Trophoblast cell (in vitro differentiated cells and primary cell): Measurements from ENCODE around the gene MAP3K2.

ENCODE experiments used
- DNase-seq, 2 donors: peaks; one replicate each; pipeline ENCODE4 v3.0.0-alpha.2; 2016
- H2AFZ ChIP-seq: 2 replicates; pipeline ENCODE4 v1.6.1; 2013; ENCODE audit warnings: low read length, moderate library complexity, mild to moderate bottlenecking; ENCODE audit not compliant: insufficient read depth, poor library complexity
- H2AK5ac ChIP-seq: 2 replicates; pipeline ENCODE4 v1.6.1; 2013; ENCODE audit warnings: mild to moderate bottlenecking, low read length
- H2BK120ac ChIP-seq: 2 replicates; pipeline ENCODE4 v1.6.1; 2013; ENCODE audit warnings: low read length, mild to moderate bottlenecking, moderate library complexity; ENCODE audit not compliant: insufficient read depth, poor library complexity
- H2BK12ac ChIP-seq: 2 replicates; pipeline ENCODE4 v1.6.1; 2013; ENCODE audit warnings: mild to moderate bottlenecking, low read length, moderate library complexity
- H2BK5ac ChIP-seq: 2 replicates; pipeline ENCODE4 v1.6.1; 2013; ENCODE audit warnings: low read length, low read depth, moderate library complexity, mild to moderate bottlenecking; ENCODE audit not compliant: poor library complexity
- H3K14ac ChIP-seq: 2 replicates; pipeline ENCODE4 v1.6.1; 2013; ENCODE audit warnings: mild to moderate bottlenecking, low read length
- H3K18ac ChIP-seq: 2 replicates; pipeline ENCODE4 v1.6.1; 2013; ENCODE audit warnings: mild to moderate bottlenecking, low read length
- H3K23ac ChIP-seq: 2 replicates; pipeline ENCODE4 v1.6.1; 2013; ENCODE audit warnings: low read length
- H3K27ac ChIP-seq: 2 replicates; pipeline ENCODE4 v1.5.1; 2013; ENCODE audit warnings: low read depth, mild to moderate bottlenecking, inconsistent platforms, low read length, moderate library complexity
- H3K27me3 ChIP-seq: 2 replicates; pipeline ENCODE4 v1.6.1; 2013; ENCODE audit warnings: inconsistent platforms, mild to moderate bottlenecking, low read length, moderate library complexity; ENCODE audit not compliant: insufficient read depth
- H3K36me3 ChIP-seq, 2 experiments: 1 replicate in 1 of 2; 2 replicates in 1 of 2; pipeline ENCODE4 v1.6.1; 2013; ENCODE audit warnings: low read length in 2 of 2, mild to moderate bottlenecking in 2 of 2, moderate library complexity in 1 of 2; ENCODE audit not compliant: insufficient read depth in 2 of 2, control insufficient read depth in 1 of 2
- H3K4ac ChIP-seq: 2 replicates; pipeline ENCODE4 v1.6.1; 2013; ENCODE audit warnings: low read depth, mild to moderate bottlenecking, low read length, moderate library complexity
- H3K4me1 ChIP-seq, 2 experiments: 1 replicate in 1 of 2; 2 replicates in 1 of 2; pipeline ENCODE4 v1.6.1; 2013; ENCODE audit warnings: low read length in 2 of 2, mild to moderate bottlenecking in 2 of 2, moderate library complexity in 1 of 2; ENCODE audit not compliant: insufficient read depth in 2 of 2, control insufficient read depth in 1 of 2
- H3K4me2 ChIP-seq: 2 replicates; pipeline ENCODE4 v1.6.1; 2013; ENCODE audit warnings: inconsistent platforms, mild to moderate bottlenecking, low read length, moderate library complexity
- H3K4me3 ChIP-seq: 2 replicates; pipeline ENCODE4 v1.5.1; 2013; ENCODE audit warnings: mild to moderate bottlenecking, low read depth, low read length, inconsistent platforms
- H3K79me1 ChIP-seq: one replicate; pipeline ENCODE4 v1.6.1; 2013; ENCODE audit warnings: low read length
- H3K79me2 ChIP-seq: 2 replicates; pipeline ENCODE4 v1.6.1; 2013; ENCODE audit warnings: low read length, mild to moderate bottlenecking; ENCODE audit not compliant: control insufficient read depth, insufficient read depth, poor library complexity
- H3K9ac ChIP-seq: 2 replicates; pipeline ENCODE4 v1.6.1; 2013; ENCODE audit warnings: mild to moderate bottlenecking, low read length
- H3K9me3 ChIP-seq: 2 replicates; pipeline ENCODE4 v1.6.1; 2013; ENCODE audit warnings: low read depth, mild to moderate bottlenecking, control low read depth, inconsistent platforms, low read length; ENCODE audit not compliant: insufficient read depth
- H4K12ac ChIP-seq: 2 replicates; pipeline ENCODE4 v1.6.1; 2013; ENCODE audit warnings: low read depth, mild to moderate bottlenecking, low read length, moderate library complexity
- H4K8ac ChIP-seq: 2 replicates; pipeline ENCODE4 v1.6.1; 2013; ENCODE audit warnings: low read depth, mild to moderate bottlenecking, low read length, moderate library complexity
- H4K91ac ChIP-seq: one replicate; pipeline ENCODE4 v1.6.1; 2013; ENCODE audit warnings: low read depth, mild to moderate bottlenecking, low read length, moderate library complexity
- WGBS: extraction: QIAGEN DNeasy Blood & Tissue Kit; methylation state at CpG from one replicate; pipeline ENCODE4 v1.1.7; 2013; ENCODE audit warnings: missing lambda C conversion rate; ENCODE audit not compliant: insufficient read length, insufficient coverage; ENCODE audit errors: extremely low coverage; 5-methylcytosine and 5-hydroxymethylcytosine counted together

Gene MAP3K2

DNA sequence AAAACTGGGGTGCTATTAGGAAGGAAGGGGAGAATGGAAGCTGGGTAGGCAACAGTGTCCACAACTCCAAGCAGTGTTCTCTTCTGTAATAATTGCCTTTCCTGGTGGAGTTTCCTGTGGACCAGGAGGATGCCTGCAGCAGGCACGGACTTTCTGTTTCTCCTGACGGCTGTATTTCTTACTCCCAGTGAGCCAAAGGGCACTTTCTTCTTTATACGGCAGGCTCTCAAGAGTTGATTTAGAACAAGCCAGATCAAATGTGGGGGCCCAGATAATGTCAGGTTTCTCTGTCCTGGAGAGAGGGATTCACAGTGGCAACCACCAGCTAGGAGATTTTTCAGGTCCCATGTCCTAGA lies 17.5 kb upstream of the MAP3K2 start:
- WGBS = no CpG with 5 or more reads among the region's 3 CpGs
- H4K91ac ChIP-seq = peak overlapping the region; percentile 3
- no peak overlapping the region for H4K12ac ChIP-seq
- no peak overlapping the region for H3K27ac ChIP-seq
- H3K4ac ChIP-seq = no peak overlapping the region
- no peak overlapping the region for H3K14ac ChIP-seq
- DNase-seq = no peak
- no peak overlapping the region for H2AK5ac ChIP-seq
- peaks cover 5% of the 10 kb centered on the region for H3K79me2 ChIP-seq
- H2BK5ac ChIP-seq = no peak overlapping the region
- peaks cover 8% of the 10 kb centered on the region for H3K9me3 ChIP-seq
- H4K8ac ChIP-seq = no peak overlapping the region
- H3K27me3 ChIP-seq = no peaks in the 10 kb centered on the region
- H3K9ac ChIP-seq = no peak overlapping the region
- no peak overlapping the region for H2AFZ ChIP-seq
- H3K4me2 ChIP-seq = no peak overlapping the region
- H3K36me3 ChIP-seq = peaks cover 0 to 4% of the 10 kb centered on the region in 2 experiments
- peaks cover 27% of the 10 kb centered on the region for H3K79me1 ChIP-seq
- H2BK120ac ChIP-seq = no peak overlapping the region
- H3K4me1 ChIP-seq = peaks cover 34 to 38% of the 10 kb centered on the region in 2 experiments
- no peak overlapping the region for H3K4me3 ChIP-seq
- H3K23ac ChIP-seq = no peak overlapping the region
- H3K18ac ChIP-seq = no peak overlapping the region
- H2BK12ac ChIP-seq = peak overlapping the region; percentile 38

DNA sequence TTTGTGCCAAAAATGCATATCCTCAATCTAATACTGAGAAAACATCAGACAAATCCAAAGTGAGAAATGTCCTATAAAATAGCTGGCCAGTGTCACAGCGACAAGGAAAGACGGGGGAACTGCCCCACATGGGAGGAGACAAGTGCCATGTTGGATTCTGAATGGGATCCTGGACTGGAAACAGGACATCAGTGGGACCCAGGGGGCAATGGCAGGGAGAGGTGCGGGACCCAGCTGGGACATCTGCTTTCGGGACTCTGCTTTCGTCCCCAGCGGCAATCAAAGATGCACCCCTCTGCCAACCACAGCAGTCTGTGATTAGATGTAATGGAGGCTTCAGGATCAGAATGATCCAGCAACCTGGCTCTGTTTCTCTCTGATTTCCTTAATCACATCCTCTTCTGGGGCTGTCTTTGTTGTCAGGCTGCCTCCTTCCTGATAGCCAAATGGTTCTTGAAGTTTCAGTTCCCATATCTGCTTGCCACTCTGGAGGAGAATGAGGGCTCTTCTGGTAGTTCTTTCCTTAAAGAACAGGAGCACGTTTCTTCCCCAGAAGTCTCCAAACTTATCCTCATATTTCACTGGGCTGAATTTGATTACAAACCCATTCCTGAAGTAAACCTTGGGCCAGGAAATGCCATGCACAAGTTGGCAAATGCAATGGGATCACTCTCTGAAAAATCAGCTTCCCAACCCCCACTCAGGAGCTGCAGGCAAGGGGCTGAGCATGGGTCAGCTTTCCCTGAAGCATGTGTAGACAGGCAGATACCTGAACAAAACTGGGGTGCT lies 16.9 kb upstream of the MAP3K2 start:
- H2BK5ac ChIP-seq = no peak overlapping the region
- no CpG with 5 or more reads among the region's 7 CpGs for WGBS
- peak overlapping the region; percentile 21 for H4K91ac ChIP-seq
- H3K9me3 ChIP-seq = peaks cover 8% of the 10 kb centered on the region
- no peak overlapping the region for H2AFZ ChIP-seq
- H4K8ac ChIP-seq = no peak overlapping the region
- H2BK12ac ChIP-seq = peak overlapping the region; percentile 42
- H3K79me1 ChIP-seq = peaks cover 27% of the 10 kb centered on the region
- peaks cover 0 to 4% of the 10 kb centered on the region in 2 experiments for H3K36me3 ChIP-seq
- no peak overlapping the region for H3K18ac ChIP-seq
- H4K12ac ChIP-seq = no peak overlapping the region
- H3K4ac ChIP-seq = no peak overlapping the region
- no peak for DNase-seq
- peaks cover 5% of the 10 kb centered on the region for H3K79me2 ChIP-seq
- no peak overlapping the region for H3K27ac ChIP-seq
- no peak overlapping the region for H2BK120ac ChIP-seq
- no peak overlapping the region for H3K4me3 ChIP-seq
- H2AK5ac ChIP-seq = peak overlapping the region; percentile 48
- H3K23ac ChIP-seq = no peak overlapping the region
- H3K9ac ChIP-seq = no peak overlapping the region
- peaks cover 34 to 38% of the 10 kb centered on the region in 2 experiments for H3K4me1 ChIP-seq
- no peak overlapping the region for H3K4me2 ChIP-seq
- H3K27me3 ChIP-seq = no peaks in the 10 kb centered on the region
- no peak overlapping the region for H3K14ac ChIP-seq

DNA sequence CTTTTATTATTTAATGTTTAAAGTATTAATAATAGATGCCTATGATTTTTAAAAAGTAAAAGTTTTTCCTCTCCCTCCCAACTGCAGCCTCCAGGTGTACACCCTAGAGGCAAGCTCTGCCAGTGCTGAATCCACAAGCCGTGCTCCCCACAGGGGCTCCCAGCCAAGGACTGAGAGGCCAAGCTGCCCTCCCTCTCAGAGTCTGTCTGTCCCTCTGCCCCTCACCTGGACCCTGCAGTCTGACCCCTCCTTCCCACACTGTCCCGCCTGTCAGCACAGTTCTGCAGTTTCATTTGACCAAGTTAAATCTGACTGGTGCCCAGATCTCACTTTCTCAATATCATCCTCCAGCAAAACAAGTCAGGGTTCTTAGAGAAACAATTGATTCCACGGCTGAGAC lies 15.7 kb upstream of the MAP3K2 start:
- Histone ChIP-seq H3K23ac (no peak overlapping the region), H2BK120ac (peak overlapping the region; percentile 3)
- WGBS = no CpG with 5 or more reads among the region's 3 CpGs

DNA sequence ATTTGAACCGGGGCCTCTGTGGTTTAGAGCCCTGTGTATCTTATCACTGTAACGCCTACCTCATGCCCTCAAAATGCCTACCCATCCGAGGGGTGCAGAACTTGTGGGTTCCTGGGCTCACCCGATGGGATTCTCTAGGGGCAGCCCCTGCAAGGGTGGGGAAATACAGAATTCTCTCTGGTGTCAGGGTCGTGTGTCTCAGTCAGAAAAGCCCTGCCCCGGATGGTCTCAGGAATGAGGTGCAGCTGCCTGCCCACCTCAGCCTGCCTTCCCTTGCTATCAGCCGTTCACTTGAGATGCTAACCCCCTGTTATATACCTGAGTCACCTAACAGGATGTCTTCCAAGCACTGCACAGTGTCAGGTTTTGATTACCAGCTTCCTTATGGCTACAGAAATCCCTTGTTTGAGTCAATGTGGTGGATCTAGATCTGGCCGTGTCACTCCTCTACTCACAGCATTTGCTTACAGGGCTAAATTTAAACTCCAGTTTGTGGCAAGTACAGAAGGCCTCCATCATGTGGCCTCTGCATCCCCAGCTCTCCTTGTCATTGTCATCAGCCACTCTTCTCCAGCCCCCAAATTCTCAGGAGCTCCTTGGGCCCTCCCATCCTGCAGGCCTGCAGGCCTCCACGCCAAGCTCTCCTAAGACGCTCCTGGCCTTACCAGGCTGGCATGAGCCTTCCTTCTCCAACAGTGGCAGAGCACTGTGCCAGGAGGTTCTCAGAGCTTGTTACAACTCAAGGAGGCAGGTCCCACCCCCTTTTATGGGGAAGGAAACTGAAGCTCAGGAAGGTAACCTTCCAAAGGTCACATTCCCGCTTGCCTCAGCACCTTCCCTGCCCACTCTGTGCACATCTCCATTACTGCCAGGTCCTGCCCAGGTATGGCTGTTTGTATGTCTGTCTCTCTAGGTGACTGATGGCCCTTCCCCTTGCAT lies 14.3 kb upstream of the MAP3K2 start:
- Histone ChIP-seq H2BK120ac (no peak overlapping the region), H3K18ac (peak overlapping the region; percentile 1), H3K9ac (no peak overlapping the region), H3K4me2 (no peak overlapping the region), H3K79me2 (no peaks in the 10 kb centered on the region), H3K27ac (peak overlapping the region; percentile 7), H4K12ac (no peak overlapping the region), H3K9me3 (peaks cover 1% of the 10 kb centered on the region), H3K4ac (no peak overlapping the region), H3K79me1 (peaks cover 20% of the 10 kb centered on the region), H3K4me1 (peaks cover 37 to 40% of the 10 kb centered on the region in 2 experiments), H3K14ac (no peak overlapping the region), H3K4me3 (no peak overlapping the region), H3K27me3 (no peaks in the 10 kb centered on the region), H2AFZ (no peak overlapping the region), H3K23ac (no peak overlapping the region), H4K8ac (no peak overlapping the region), H2BK5ac (no peak overlapping the region), H2BK12ac (peak overlapping the region; percentile 1), H3K36me3 (no peaks in the 10 kb centered on the region), H4K91ac (peak overlapping the region; percentile 49), H2AK5ac (no peak overlapping the region)
- no peak for DNase-seq
- no CpG with 5 or more reads among the region's 11 CpGs for WGBS

More for the DNA sequence above, 15.7 kb upstream of the MAP3K2 start:
- no peak overlapping the region for H3K4ac ChIP-seq
- no peak overlapping the region for H2BK5ac ChIP-seq
- DNase-seq = no peak
- H3K4me2 ChIP-seq = no peak overlapping the region
- no peak overlapping the region for H3K9ac ChIP-seq
- peak overlapping the region; percentile 2 for H2AK5ac ChIP-seq
- no peaks in the 10 kb centered on the region for H3K36me3 ChIP-seq
- no peak overlapping the region for H3K14ac ChIP-seq
- peaks cover 3% of the 10 kb centered on the region for H3K9me3 ChIP-seq
- no peak overlapping the region for H2BK12ac ChIP-seq
- H4K91ac ChIP-seq = peak overlapping the region; percentile 4
- H2AFZ ChIP-seq = no peak overlapping the region
- H4K8ac ChIP-seq = no peak overlapping the region
- H3K27me3 ChIP-seq = no peaks in the 10 kb centered on the region
- no peak overlapping the region for H3K27ac ChIP-seq
- peaks cover 22% of the 10 kb centered on the region for H3K79me1 ChIP-seq
- no peak overlapping the region for H3K4me3 ChIP-seq
- peaks cover 2% of the 10 kb centered on the region for H3K79me2 ChIP-seq
- no peak overlapping the region for H4K12ac ChIP-seq
- peaks cover 33 to 34% of the 10 kb centered on the region in 2 experiments for H3K4me1 ChIP-seq
- H3K18ac ChIP-seq = no peak overlapping the region
